GM12878 (cell line): Measurements from ENCODE around the gene PDE6A. TPM values are rescaled to one million over a fixed set of nuclear protein-coding genes. Genes with fewer than 3 reads are reported as not detected.

Source experiments
- ATAC-seq: fragments of 200-7000 bp; cut with Tn5 transposase; 3 replicates; pipeline ENCODE4 v1.9.1; 2020; ENCODE audit warnings: mild to moderate bottlenecking, moderate library complexity
- BruUV-seq: library from RNA; stranded (reverse); fragments of 400-500 nt; replicated peaks from 2 replicates; lab custom pipeline; 2021; lab: Mats Ljungman, UMichigan
- CTCF ChIA-PET: fragments of 300-600 bp; sonication (Branson Sonifier 250); formaldehyde crosslinking; extraction: SDS; loops from one replicate; lab custom pipeline; 2021; ENCODE audit warnings: inconsistent platforms; lab: Yijun Ruan, JAX
- POLR2A ChIA-PET: fragments of 350-600 bp; formaldehyde crosslinking; extraction: SDS; loops from one replicate; lab custom pipeline; 2021; ENCODE audit warnings: inconsistent platforms; lab: Charles Lee
- RAD21 ChIA-PET: fragments of 300-600 bp; sonication (Branson Sonifier 250); formaldehyde crosslinking; loops from one replicate; lab custom pipeline; 2023; ENCODE audit warnings: antibody characterized with exemption; ENCODE audit not compliant: unreplicated experiment; lab: Charles Lee
- SMC1A ChIA-PET: fragments of 300-600 bp; sonication (Branson Sonifier 250); formaldehyde crosslinking; loops from one replicate; lab custom pipeline; 2023; ENCODE audit not compliant: unreplicated experiment, uncharacterized antibody; lab: Charles Lee
- DNase-seq: peaks from one replicate; pipeline ENCODE4 v3.0.0-alpha.2; 2011; ENCODE audit warnings: low read depth, low spot score
- FAIRE-seq: peaks from 3 replicates; lab custom pipeline; 2011; peaks lifted over from hg19 to GRCh38; lab: Jason Lieb, UNC
- H2AFZ ChIP-seq: 2 replicates; pipeline ENCODE4 v1.6.0; 2011; ENCODE audit warnings: low read depth, low read length, control low read depth; ENCODE audit not compliant: control insufficient read depth
- H3K27ac ChIP-seq: 2 replicates; pipeline ENCODE4 v1.5.1; 2011; ENCODE audit warnings: control low read depth; ENCODE audit not compliant: control insufficient read depth, insufficient read depth
- H3K27me3 ChIP-seq, 2 experiments: replicated peaks in 1 of 2; 2 replicates each; pipeline versions ENCODE4 v1.6.0 to v1.6.1; 2011; ENCODE audit warnings: low read length in 1 of 2; ENCODE audit not compliant: control insufficient read depth in 2 of 2, insufficient read depth in 2 of 2
- H3K36me3 ChIP-seq, 2 experiments: 2 replicates each; pipeline ENCODE4 v1.5.1; 2011; ENCODE audit warnings: low read length in 1 of 2; ENCODE audit not compliant: control insufficient read depth in 2 of 2, insufficient read depth in 2 of 2
- H3K4me1 ChIP-seq: 2 replicates; pipeline ENCODE4 v1.6.1; 2011; ENCODE audit warnings: mild to moderate bottlenecking, low read length, moderate library complexity, mixed read lengths; ENCODE audit not compliant: control insufficient read depth, insufficient read depth
- H3K4me2 ChIP-seq: 2 replicates; pipeline ENCODE4 v1.6.0; 2011; ENCODE audit warnings: control low read depth; ENCODE audit not compliant: control insufficient read depth, insufficient read depth
- H3K4me3 ChIP-seq: fragments of 200-600 bp; sonication (generic); 2 replicates; pipeline ENCODE4 v1.5.1; 2016
- H3K79me2 ChIP-seq: 2 replicates; pipeline ENCODE4 v1.6.0; 2011; ENCODE audit warnings: low read length; ENCODE audit not compliant: control insufficient read depth, insufficient read depth
- H3K9ac ChIP-seq: 2 replicates; pipeline ENCODE4 v1.8.0; 2011; ENCODE audit warnings: low read length, control low read depth, mixed read lengths; ENCODE audit not compliant: control insufficient read depth, insufficient read depth
- H3K9me3 ChIP-seq: replicated peaks from 3 replicates; pipeline ENCODE4 v1.5.1; 2011; ENCODE audit warnings: mild to moderate bottlenecking, low read length; ENCODE audit not compliant: control insufficient read depth, insufficient read depth
- H4K20me1 ChIP-seq: 2 replicates; pipeline ENCODE4 v1.6.0; 2011; ENCODE audit not compliant: control insufficient read depth, insufficient read depth
- E4F1 ChIP-seq: fragments of 450-650 bp; IDR thresholded peaks from 2 replicates; pipeline ENCODE4 v1.6.1; 2018; ENCODE audit warnings: borderline replicate concordance, mild to moderate bottlenecking; ENCODE audit not compliant: partially characterized antibody
- ETV6 ChIP-seq, 2 experiments: fragments of 450-650 bp in 1 of 2; IDR thresholded peaks in 1 of 2; conservative IDR thresholded peaks in 1 of 2; 2 replicates each; pipeline ENCODE4 v1.6.1; 2014; ENCODE audit warnings: antibody characterized with exemption in 1 of 2, borderline replicate concordance in 1 of 2, low read depth in 1 of 2, mild to moderate bottlenecking in 1 of 2, moderate library complexity in 1 of 2
- HDAC2 ChIP-seq: fragments of 200-600 bp; sonication (generic); IDR thresholded peaks from 2 replicates; pipeline ENCODE4 v1.6.1; 2017
- IRF5 ChIP-seq: fragments of 450-650 bp; IDR thresholded peaks from 2 replicates; pipeline ENCODE4 v1.6.1; 2017; ENCODE audit warnings: borderline replicate concordance
- PBX3 ChIP-seq: IDR thresholded peaks from 2 replicates; pipeline ENCODE4 v1.6.1; 2011; ENCODE audit warnings: mild to moderate bottlenecking, low read depth, low read length, moderate library complexity; ENCODE audit not compliant: insufficient replicate concordance
- RAD51 ChIP-seq: fragments of 450-650 bp; IDR thresholded peaks from 2 replicates; pipeline ENCODE4 v1.6.1; 2016; ENCODE audit warnings: moderate library complexity, mild to moderate bottlenecking, inconsistent platforms
- USF1 ChIP-seq: IDR thresholded peaks from 2 replicates; pipeline ENCODE4 v1.6.1; 2011; ENCODE audit warnings: borderline replicate concordance, low read depth, mild to moderate bottlenecking, moderate library complexity, mixed read lengths, low read length; ENCODE audit not compliant: insufficient read depth; ENCODE audit errors: extremely low read length
- ZNF384 ChIP-seq: IDR thresholded peaks from 2 replicates; pipeline ENCODE4 v1.6.1; 2012; ENCODE audit warnings: low read depth, mild to moderate bottlenecking, low read length, improper control_type of control experiment, borderline replicate concordance
- WGBS: methylation state at CpG from one replicate; pipeline ENCODE4 v1.1.6; 2016; ENCODE audit warnings: low lambda C conversion rate; ENCODE audit not compliant: insufficient replicate concordance, insufficient coverage; ENCODE audit errors: missing lambda C conversion rate; 5-methylcytosine and 5-hydroxymethylcytosine counted together
- in situ Hi-C: fragments of 300-500 bp; cut with MboI; formaldehyde crosslinking; loops from 9 replicates; pipeline ENCODE4 v1.14.3; 2018; ENCODE audit warnings: mixed read lengths
- intact Hi-C: fragments of 100-400 bp; cut with micrococcal nuclease; formaldehyde crosslinking; loops from one replicate; pipeline ENCODE4 v1.14.2; 2022; ENCODE audit not compliant: unreplicated experiment
- polyA plus RNA-seq, 11 experiments: library from polyadenylated mRNA; depleted of rRNA in 4 of 11; unstranded in 6 of 11; stranded (reverse) in 5 of 11; fragments of >200 nt; fragmentation: Nextera tagmentation in 4 of 11; fragmentation: Illumina TruSeq in 1 of 11; extraction: Ambion mirVana in 4 of 11; extraction: Trizol in 1 of 11; gene quantifications; 1 replicate in 1 of 11; 2 replicates in 10 of 11; pipeline versions ENCODE4 v1.2.1 to v1.2.3, GENCODE V29; 2011 to 2016; ENCODE audit warnings: inconsistent platforms in 2 of 11, missing spikeins in 2 of 11, low read depth in 1 of 11
- total RNA-seq, 4 experiments: library from RNA; depleted of rRNA in 3 of 4; stranded (reverse); fragments of >200 nt in 3 of 4; fragmentation: Illumina TruSeq in 1 of 4; extraction: Trizol in 1 of 4; gene quantifications; 2 replicates each; pipeline versions ENCODE4 v1.2.1 to v1.2.3, GENCODE V29; 2013 to 2021

Gene PDE6A
- total and polyA plus RNA-seq, 10 of the 15 experiments (the other 5 are each of a cell fraction or from before 2014, with no cell fraction given) = 0.05 to 0.26 TPM; not detected in 8

GRCh38 chr5:149963729-149964128 is 19.1 kb upstream of the PDE6A start (continued):
- TF ChIP-seq E4F1 (no peak), USF1 (no peak), ZNF384 (no peak), PBX3 (no peak)

GRCh38 chr5:149962601-149963300 is 18.2 kb upstream of the PDE6A start:
- TF ChIP-seq HDAC2 (no peak), IRF5 (no peak), ETV6 (conservative IDR thresholded peaks at IDR 0.05 in 1 of 2, IDR thresholded peaks at IDR 0.05 in 1 of 2; ENCODE audit: borderline replicate concordance in 1 of 2, low read depth in 1 of 2) (no peak), RAD51 (no peak)
- H2AFZ ChIP-seq = no peak overlapping the region
- H3K27me3 ChIP-seq = no peaks in the 10 kb centered on the region
- CTCF ChIA-PET = interaction anchor here (0.8 to 6.6 kb wide), 25 partner anchors 7 to 346 kb away, joined by 3 to 59 read pairs (median 4); partner anchors contain the start of gene PDE6A
- H4K20me1 ChIP-seq = no peaks in the 10 kb centered on the region
- intact Hi-C loops (loop anchor here (10.0 kb wide), 1 partner anchor 228 kb away; the partner anchor contains the start of gene PPARGC1B), in situ Hi-C loops (no loop called here)
- ATAC-seq = no peak
- no peaks in the 10 kb centered on the region for H3K9me3 ChIP-seq
- POLR2A ChIA-PET = interaction anchor here (0.6 kb wide), 1 partner anchor 490 kb away, joined by 3 read pairs; no protein-coding TSS in a partner anchor
- no TSS peak for BruUV-seq
- peaks cover 12% of the 10 kb centered on the region for H3K4me1 ChIP-seq
- no peak overlapping the region for H3K4me3 ChIP-seq
- no peak for DNase-seq
- H3K79me2 ChIP-seq = no peaks in the 10 kb centered on the region
- no peak for FAIRE-seq
- no peak overlapping the region for H3K27ac ChIP-seq
- SMC1A ChIA-PET = interaction anchor here (0.7 to 2.7 kb wide), 15 partner anchors 9 to 326 kb away, joined by 3 to 20 read pairs (median 5); partner anchors contain the start of gene TIGD6
- H3K36me3 ChIP-seq = no peaks in the 10 kb centered on the region
- 99% methylated on average over 5 of the region's 5 CpGs for WGBS
- H3K9ac ChIP-seq = no peak overlapping the region
- RAD21 ChIA-PET = interaction anchor here (0.7 to 4.7 kb wide), 6 partner anchors 108 to 323 kb away, joined by 3 to 53 read pairs (median 4); no protein-coding TSS in a partner anchor
- H3K4me2 ChIP-seq = no peak overlapping the region
